HepG2 (cell line): ENCODE data around the gene PLEKHM2. TPM values are rescaled to one million over a fixed set of nuclear protein-coding genes. Genes with fewer than 3 reads are reported as not detected.

Source experiments
- ATAC-seq: fragments of 200-7000 bp; cut with Tn5 transposase; 3 replicates; pipeline ENCODE4 v1.9.1; 2020; ENCODE audit warnings: mild to moderate bottlenecking, moderate library complexity
- BruUV-seq: library from RNA; stranded (reverse); fragments of 400-500 nt; replicated peaks from 2 replicates; lab custom pipeline; 2021; lab: Mats Ljungman, UMichigan
- CTCF ChIA-PET: fragments of 300-600 bp; formaldehyde crosslinking; extraction: SDS; loops from one replicate; lab custom pipeline; 2021; ENCODE audit warnings: low total read pairs, inconsistent platforms, low intra/inter-chr PET ratio; lab: Yijun Ruan, JAX
- POLR2A ChIA-PET: fragments of 350-600 bp; sonication (Branson Sonifier 250); formaldehyde crosslinking; loops from one replicate; lab custom pipeline; 2020; ENCODE audit warnings: antibody characterized with exemption, inconsistent platforms; lab: Yijun Ruan, JAX
- DNase-seq: peaks from one replicate; pipeline ENCODE4 v3.0.0-alpha.2; 2015; ENCODE audit warnings: low spot score
- FAIRE-seq: peaks from 3 replicates; lab custom pipeline; 2011; peaks lifted over from hg19 to GRCh38; lab: Jason Lieb, UNC
- H2AFZ ChIP-seq: one replicate; pipeline ENCODE4 v1.6.1; 2011; ENCODE audit warnings: low read length, inconsistent platforms
- H3K27ac ChIP-seq: fragments of 300-600 bp; 3 replicates; pipeline ENCODE4 v1.8.0; 2011; ENCODE audit warnings: mixed run types, mild to moderate bottlenecking, mixed read lengths, low read length, inconsistent platforms; ENCODE audit not compliant: insufficient read depth; ENCODE audit errors: extremely low read length
- H3K27me3 ChIP-seq, 2 experiments: fragments of 200-600 bp in 1 of 2; 2 replicates in 1 of 2; 3 replicates in 1 of 2; pipeline versions ENCODE4 v1.6.0 to v1.8.0; 2011; ENCODE audit warnings: low read length in 2 of 2, mild to moderate bottlenecking in 2 of 2, moderate library complexity in 2 of 2, inconsistent platforms in 1 of 2; ENCODE audit not compliant: insufficient read depth in 2 of 2, control insufficient read depth in 1 of 2
- H3K36me3 ChIP-seq, 2 experiments: fragments of 200-600 bp in 1 of 2; replicated peaks in 1 of 2; 2 replicates in 1 of 2; 3 replicates in 1 of 2; pipeline versions ENCODE4 v1.5.1 to v1.8.0; 2011; ENCODE audit warnings: low read length in 2 of 2, inconsistent platforms in 1 of 2; ENCODE audit not compliant: insufficient read depth in 2 of 2, control insufficient read depth in 1 of 2
- H3K4me1 ChIP-seq: 2 replicates; pipeline ENCODE4 v1.5.1; 2012; ENCODE audit warnings: low read length, inconsistent platforms; ENCODE audit not compliant: insufficient read depth
- H3K4me2 ChIP-seq: 2 replicates; pipeline ENCODE4 v1.6.0; 2011; ENCODE audit warnings: low read depth, low read length, inconsistent platforms
- H3K4me3 ChIP-seq, 3 experiments: fragments of 200-600 bp in 1 of 3; sonication (generic), shearing (Covaris generic) in 1 of 3; replicated peaks in 1 of 3; 2 replicates each; pipeline ENCODE4 v1.5.1; 2011 to 2016; ENCODE audit warnings: low read length in 3 of 3, inconsistent platforms in 2 of 3, low read depth in 2 of 3, mild to moderate bottlenecking in 2 of 3, control low read depth in 1 of 3, mixed read lengths in 1 of 3; ENCODE audit not compliant: insufficient read depth in 1 of 3
- H3K79me2 ChIP-seq: one replicate; pipeline ENCODE4 v1.6.1; 2011; ENCODE audit warnings: low read length, inconsistent platforms; ENCODE audit not compliant: insufficient read depth
- H3K9ac ChIP-seq: 2 replicates; pipeline ENCODE4 v1.6.0; 2011; ENCODE audit warnings: mild to moderate bottlenecking, low read depth, low read length, inconsistent platforms; ENCODE audit not compliant: insufficient read depth
- H3K9me3 ChIP-seq: 2 replicates; pipeline ENCODE4 v1.5.1; 2012; ENCODE audit warnings: mild to moderate bottlenecking, low read length
- H4K20me1 ChIP-seq: 2 replicates; pipeline ENCODE4 v1.6.0; 2011; ENCODE audit warnings: inconsistent platforms, mild to moderate bottlenecking, low read length, moderate library complexity; ENCODE audit not compliant: insufficient read depth
- ADNP ChIP-seq: sonication (generic); formaldehyde crosslinking; IDR thresholded peaks from 2 replicates; pipeline ENCODE4 v1.4.0; 2020; ENCODE audit warnings: missing genetic modification reagents
- AGO2 ChIP-seq: fragments of 200-400 bp; formaldehyde crosslinking; optimal IDR thresholded peaks from 2 replicates; pipeline ENCODE3; 2017; ENCODE audit warnings: mild to moderate bottlenecking, low read depth, low read length, moderate library complexity
- FOXJ3 ChIP-seq: sonication (generic); formaldehyde crosslinking; IDR thresholded peaks from 2 replicates; pipeline ENCODE4 v1.4.0; 2020; ENCODE audit warnings: missing genetic modification reagents, mild to moderate bottlenecking, borderline replicate concordance
- HINFP ChIP-seq: sonication (generic); formaldehyde crosslinking; IDR thresholded peaks from 2 replicates; pipeline ENCODE4 v1.4.0; 2020; ENCODE audit warnings: low read depth, mild to moderate bottlenecking, missing genetic modification reagents
- KLF15 ChIP-seq: sonication (generic); formaldehyde crosslinking; IDR thresholded peaks from 2 replicates; pipeline ENCODE4 v1.8.1; 2023; ENCODE audit warnings: borderline replicate concordance, mild to moderate bottlenecking, inconsistent platforms, missing genetic modification reagents, mixed read lengths
- KLF6 ChIP-seq: IDR thresholded peaks from 2 replicates; pipeline ENCODE4 v1.8.0; 2016; ENCODE audit warnings: missing biosample characterization, missing genetic modification reagents
- PAXIP1 ChIP-seq: sonication (generic); formaldehyde crosslinking; conservative IDR thresholded peaks from 2 replicates; pipeline ENCODE4 v1.4.0; 2020; ENCODE audit warnings: mild to moderate bottlenecking, missing genetic modification reagents, moderate library complexity
- PHF5A ChIP-seq: IDR thresholded peaks from one replicate; pipeline ENCODE4 v1.6.1; 2018; ENCODE audit warnings: low read depth, missing genetic modification reagents; ENCODE audit not compliant: unreplicated experiment
- POGZ ChIP-seq: sonication (generic); formaldehyde crosslinking; IDR thresholded peaks from 2 replicates; pipeline ENCODE4 v1.4.0; 2020; ENCODE audit warnings: mild to moderate bottlenecking, missing genetic modification reagents
- PREB ChIP-seq: sonication (generic); formaldehyde crosslinking; IDR thresholded peaks from 2 replicates; pipeline ENCODE4 v1.4.0; 2020; ENCODE audit warnings: missing genetic modification reagents
- SCMH1 ChIP-seq: sonication (generic); formaldehyde crosslinking; IDR thresholded peaks from 2 replicates; pipeline ENCODE4 v1.9.0; 2021; ENCODE audit warnings: missing genetic modification reagents, mild to moderate bottlenecking, borderline replicate concordance
- SNAPC2 ChIP-seq: sonication (generic); formaldehyde crosslinking; IDR thresholded peaks from 2 replicates; pipeline ENCODE4 v1.8.1; 2022; ENCODE audit warnings: mild to moderate bottlenecking, missing genetic modification reagents
- ZNF18 ChIP-seq: sonication (generic); formaldehyde crosslinking; IDR thresholded peaks from 2 replicates; pipeline ENCODE4 v1.8.0; 2022; ENCODE audit warnings: mild to moderate bottlenecking, missing genetic modification reagents; ENCODE audit not compliant: insufficient replicate concordance
- ZNF230 ChIP-seq: sonication (generic); formaldehyde crosslinking; IDR thresholded peaks from 2 replicates; pipeline ENCODE4 v1.4.0; 2020; ENCODE audit warnings: mild to moderate bottlenecking, missing genetic modification reagents
- ZNF235 ChIP-seq: sonication (generic); formaldehyde crosslinking; IDR thresholded peaks from 2 replicates; pipeline ENCODE4 v1.8.1; 2023; ENCODE audit warnings: mild to moderate bottlenecking, missing genetic modification reagents, borderline replicate concordance
- ZNF761 ChIP-seq: sonication (generic); formaldehyde crosslinking; conservative IDR thresholded peaks from 2 replicates; pipeline ENCODE4 v1.4.0; 2020; ENCODE audit warnings: mild to moderate bottlenecking, missing genetic modification reagents
- WGBS: methylation state at CpG from one replicate; pipeline ENCODE4 v1.1.6; 2017; ENCODE audit warnings: low lambda C conversion rate; 5-methylcytosine and 5-hydroxymethylcytosine counted together
- in situ Hi-C: cut with HindIII; loops from 2 replicates; pipeline ENCODE4 v1.10.0; 2017; ENCODE audit warnings: low pct_unique_long_range_greater_than_20kb; ENCODE audit not compliant: extremely low pct_ligation_motif_present
- intact Hi-C: fragments of 100-400 bp; cut with micrococcal nuclease; formaldehyde crosslinking; loops from one replicate; pipeline ENCODE4 v1.10.0; 2022; ENCODE audit not compliant: unreplicated experiment
- polyA plus RNA-seq, 8 experiments: library from polyadenylated mRNA; depleted of rRNA in 3 of 8; stranded (reverse) in 7 of 8; unstranded in 1 of 8; fragments of >200 nt; fragmentation: Illumina TruSeq in 4 of 8; extraction: Trizol in 4 of 8; gene quantifications; 2 replicates each; pipeline versions ENCODE4 v1.2.1 to v1.2.3, GENCODE V29; 2011 to 2016; ENCODE audit warnings: low read depth in 4 of 8, missing spikeins in 1 of 8, mixed read lengths in 1 of 8; ENCODE audit not compliant: insufficient read depth in 1 of 8
- total RNA-seq, 5 experiments: library from RNA; depleted of rRNA; stranded (reverse); fragments of >200 nt; fragmentation: Illumina TruSeq; extraction: Trizol; gene quantifications; 2 replicates each; pipeline ENCODE4 v1.2.3, GENCODE V29; 2016; ENCODE audit warnings: low read depth in 1 of 5

Gene PLEKHM2
- total and polyA plus RNA-seq, 2 of the 13 experiments (the other 11 are each of a cell fraction or from before 2014, with no cell fraction given) = 16.5 to 27.3 TPM

- DNase-seq (no peak), ATAC-seq (no peak), FAIRE-seq (no peak)
- in situ Hi-C loops = no loop called here
- H3K9ac ChIP-seq = no peak overlapping the region
- no peaks in the 10 kb centered on the region for H3K9me3 ChIP-seq
- no peaks in the 10 kb centered on the region for H3K27me3 ChIP-seq
- no peaks in the 10 kb centered on the region for H3K4me1 ChIP-seq
- ChIA-PET CTCF (no interaction called here), POLR2A (no interaction called here)
- intact Hi-C loops = no loop called here
- no peaks in the 10 kb centered on the region for H3K79me2 ChIP-seq
- TF ChIP-seq ZNF230 (no peak), PHF5A (no peak), AGO2 (no peak), SNAPC2 (CRISPR knock-in tag) (no peak), SCMH1 (no peak), FOXJ3 (no peak), ZNF761 (CRISPR knock-in tag) (no peak), PREB (CRISPR knock-in tag) (no peak), ADNP (no peak), KLF6 (CRISPR knock-in tag) (no peak), ZNF235 (CRISPR knock-in tag) (no peak), POGZ (CRISPR knock-in tag) (no peak), HINFP (CRISPR knock-in tag) (no peak), KLF15 (CRISPR knock-in tag) (no peak), ZNF18 (CRISPR knock-in tag) (no peak), PAXIP1 (CRISPR knock-in tag) (no peak)
- no peaks in the 10 kb centered on the region for H4K20me1 ChIP-seq
- H2AFZ ChIP-seq = no peak overlapping the region
- no TSS peak for BruUV-seq
- H3K36me3 ChIP-seq = peaks cover 15 to 49% of the 10 kb centered on the region in 2 experiments; a peak in 4 of 5 replicates
- WGBS = 99% methylated on average over 8 of the region's 13 CpGs
- H3K27ac ChIP-seq = no peak overlapping the region
- no peak overlapping the region for H3K4me3 ChIP-seq
- no peak overlapping the region for H3K4me2 ChIP-seq
Observed at GRCh38 chr1:15727424-15727823, 43.3 kb downstream of the PLEKHM2 start.
